HL-60/S4 (cell line): Measurements from ENCODE around the gene TNS1.

Experiments
- in situ Hi-C: fragments of 300-500 bp; cut with MboI; formaldehyde crosslinking; loops from 2 replicates; pipeline ENCODE4 v1.14.3; 2022; ENCODE audit warnings: low sequenced_read_pairs

The TNS1 gene

DNA sequence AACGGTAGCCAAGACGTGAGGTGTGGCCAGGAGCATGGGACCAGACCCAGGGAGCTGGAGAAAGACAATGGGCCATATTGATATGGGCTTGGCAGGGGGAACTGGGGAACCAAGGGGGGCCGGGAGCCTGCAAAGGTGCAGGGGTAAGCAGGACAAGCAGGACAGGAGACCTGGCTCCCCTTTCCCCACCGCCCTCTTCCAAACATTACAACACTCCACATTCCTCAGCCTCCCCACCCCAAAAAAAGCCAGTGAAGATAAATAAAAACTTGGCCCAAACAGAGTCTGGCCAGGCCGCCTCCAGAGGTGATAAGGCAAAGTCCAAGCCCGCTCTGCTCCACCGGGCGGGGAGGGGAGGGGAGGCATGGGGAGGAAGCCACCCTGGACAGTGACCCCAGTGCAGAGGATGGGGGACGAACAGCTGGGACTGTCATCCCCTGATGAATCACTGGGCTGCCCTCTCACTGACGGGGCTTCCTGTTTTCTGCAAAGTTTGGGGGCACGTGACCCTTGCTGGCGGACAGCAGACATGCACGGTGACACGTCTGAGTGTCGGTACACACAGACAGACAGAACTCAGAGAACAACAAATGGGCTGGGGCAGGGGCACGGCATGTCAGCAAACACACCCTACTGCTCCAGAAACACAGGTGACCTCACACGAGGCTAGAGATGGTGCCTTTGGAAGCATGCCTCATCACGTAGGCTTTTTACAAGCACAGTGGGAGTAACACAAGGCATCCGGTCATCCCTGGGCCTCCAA, 100.2 kb downstream of the TNS1 start:
- in situ Hi-C loops, result no loop called here

DNA sequence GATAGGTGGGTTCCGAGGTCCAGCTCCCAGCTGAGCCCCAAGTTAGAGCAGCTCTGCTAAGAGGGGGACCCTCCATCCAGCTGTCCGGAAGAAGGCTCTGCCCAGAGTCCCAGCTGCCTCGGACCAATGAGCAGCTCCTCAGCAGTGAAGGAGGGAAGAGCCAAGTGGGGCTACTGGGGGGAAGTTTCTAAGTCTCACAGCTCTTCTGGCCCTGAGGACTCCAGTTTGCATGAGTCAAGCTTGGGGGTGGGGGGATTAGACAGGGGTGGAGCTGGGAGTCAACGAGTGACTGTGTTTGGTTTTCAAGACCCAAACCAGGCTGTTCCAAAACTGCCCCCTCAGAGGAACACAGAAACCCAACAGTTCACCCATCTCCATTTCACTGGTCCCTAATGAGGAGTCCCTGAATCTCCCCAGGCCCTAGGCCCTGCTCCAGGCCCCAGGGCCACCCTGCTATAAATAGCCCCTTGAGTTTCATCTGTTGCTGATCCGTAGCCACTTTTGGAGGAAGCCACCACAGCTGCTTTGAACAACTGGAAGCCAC, 100.9 kb downstream of the TNS1 start:
- in situ Hi-C loops, result no loop called here

DNA sequence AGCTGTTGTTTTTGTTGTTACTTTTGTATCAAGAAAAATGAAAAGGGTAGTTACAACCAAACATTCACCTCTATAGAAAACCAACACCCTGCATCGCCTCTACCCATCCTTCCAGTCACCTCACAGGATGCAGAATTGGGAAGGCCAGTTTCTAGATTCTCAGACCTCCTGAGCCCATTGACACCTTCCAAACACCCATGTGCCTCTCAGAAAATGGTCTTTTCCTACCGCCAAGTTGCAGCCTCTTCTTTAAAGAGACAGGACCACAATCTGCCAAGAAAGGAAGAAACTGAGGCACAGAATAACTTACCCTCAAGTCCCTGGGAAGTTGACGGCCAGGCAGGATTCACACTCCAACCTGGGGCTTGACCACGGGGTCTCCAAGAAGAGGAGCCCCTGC, 101.4 kb downstream of the TNS1 start:
- in situ Hi-C loops, result no loop called here

DNA sequence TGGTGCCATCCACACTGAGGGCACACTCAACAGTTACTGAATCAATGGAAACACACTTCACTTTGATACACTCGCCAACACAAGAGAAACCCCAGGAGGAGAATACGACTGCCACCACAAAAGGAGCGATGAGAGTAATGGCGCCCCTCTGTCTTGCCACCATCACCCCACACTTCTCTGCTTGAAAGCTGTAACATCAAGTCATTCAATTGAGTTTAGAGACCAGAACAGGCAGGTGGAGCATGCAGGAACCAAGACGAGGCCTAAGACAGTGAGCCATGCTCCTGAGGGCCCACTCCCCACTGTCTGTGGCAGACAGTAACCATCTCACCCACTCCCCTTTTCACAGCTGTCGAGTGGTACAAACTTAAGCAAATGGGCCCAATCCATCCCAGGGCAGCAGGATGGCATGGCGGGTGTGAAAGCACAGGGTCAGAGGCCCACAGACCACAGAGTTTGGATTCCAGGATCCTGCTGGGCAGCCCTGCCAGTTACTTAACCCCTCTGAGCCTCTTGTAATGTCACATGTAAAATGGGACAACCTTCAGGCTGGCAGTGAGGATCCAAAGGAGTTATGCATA, 101.9 kb downstream of the TNS1 start:
- in situ Hi-C loops, result no loop called here

DNA sequence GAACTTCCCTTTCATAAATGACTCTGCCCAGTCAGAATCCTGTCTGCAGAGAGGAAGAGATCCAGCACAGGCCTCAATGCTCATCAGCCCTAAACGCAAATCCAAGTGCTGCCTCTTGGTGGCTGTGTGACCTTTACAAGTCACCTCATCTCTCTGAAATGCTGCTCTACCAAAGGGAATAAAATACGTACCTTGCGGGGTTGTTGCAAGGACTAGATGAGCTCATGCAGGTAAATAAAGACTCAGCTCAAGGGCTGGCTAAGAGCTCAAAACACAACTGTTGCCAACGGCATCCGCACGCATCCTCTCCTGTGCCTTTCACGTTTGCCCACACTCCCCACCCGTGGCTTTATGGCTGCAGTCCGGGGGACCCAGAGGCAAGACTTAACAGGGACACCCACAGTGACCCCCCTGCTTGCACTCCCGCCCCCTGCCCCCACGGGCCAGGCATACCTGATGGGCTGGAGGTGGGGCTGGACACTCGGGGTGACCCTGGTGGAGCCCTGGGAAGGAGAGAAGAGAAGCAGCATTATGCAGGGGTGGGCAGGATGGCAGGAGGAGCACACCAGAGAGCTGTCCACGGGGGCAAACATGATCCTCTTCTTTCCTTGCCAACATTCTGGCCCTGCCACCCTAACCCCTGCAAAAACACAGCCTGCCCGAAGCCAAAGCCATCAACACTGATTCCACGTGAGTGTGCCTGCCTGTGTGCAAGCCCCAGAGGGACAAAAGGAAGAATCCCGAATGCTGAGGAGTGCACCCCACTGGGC, 102.6 kb downstream of the TNS1 start:
- in situ Hi-C loops, result no loop called here

DNA sequence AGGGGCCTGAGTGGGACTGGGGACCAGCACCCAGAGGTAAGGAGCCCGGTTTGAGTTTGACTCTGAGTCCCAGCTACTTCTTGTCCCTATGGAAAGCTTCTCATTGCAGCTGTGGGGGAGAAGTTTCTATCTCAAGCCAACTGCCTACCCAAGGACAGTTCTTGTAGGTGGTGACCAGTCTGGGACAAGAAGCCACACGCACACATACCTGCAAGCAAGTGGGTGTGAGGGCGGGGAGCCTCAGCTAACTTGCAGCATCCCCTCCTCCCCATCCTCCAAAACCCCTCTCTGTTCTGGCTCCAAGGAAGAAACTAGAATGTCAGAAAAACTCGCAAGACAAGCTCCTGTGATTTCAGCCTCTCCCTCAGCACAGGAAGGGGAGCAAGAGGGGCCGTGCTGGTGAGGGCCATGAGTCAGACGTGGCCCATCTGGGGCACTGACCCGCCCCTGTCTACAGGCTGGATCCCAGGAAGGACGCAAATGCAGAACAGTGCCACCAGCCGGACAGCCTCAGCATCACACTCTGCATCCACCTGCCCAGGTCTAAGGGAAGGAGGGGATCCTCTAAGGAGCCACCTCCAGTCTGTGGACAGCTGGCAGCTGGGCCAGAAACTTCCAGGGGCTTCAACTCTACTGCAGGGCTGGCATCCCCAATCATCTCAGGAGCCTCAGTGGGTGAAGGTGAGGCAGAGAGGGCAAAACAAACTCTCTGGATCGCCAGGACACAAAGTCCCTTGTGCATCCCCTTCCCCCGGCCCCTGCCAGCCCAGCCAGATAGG, 103.4 kb downstream of the TNS1 start:
- in situ Hi-C loops, result no loop called here

DNA sequence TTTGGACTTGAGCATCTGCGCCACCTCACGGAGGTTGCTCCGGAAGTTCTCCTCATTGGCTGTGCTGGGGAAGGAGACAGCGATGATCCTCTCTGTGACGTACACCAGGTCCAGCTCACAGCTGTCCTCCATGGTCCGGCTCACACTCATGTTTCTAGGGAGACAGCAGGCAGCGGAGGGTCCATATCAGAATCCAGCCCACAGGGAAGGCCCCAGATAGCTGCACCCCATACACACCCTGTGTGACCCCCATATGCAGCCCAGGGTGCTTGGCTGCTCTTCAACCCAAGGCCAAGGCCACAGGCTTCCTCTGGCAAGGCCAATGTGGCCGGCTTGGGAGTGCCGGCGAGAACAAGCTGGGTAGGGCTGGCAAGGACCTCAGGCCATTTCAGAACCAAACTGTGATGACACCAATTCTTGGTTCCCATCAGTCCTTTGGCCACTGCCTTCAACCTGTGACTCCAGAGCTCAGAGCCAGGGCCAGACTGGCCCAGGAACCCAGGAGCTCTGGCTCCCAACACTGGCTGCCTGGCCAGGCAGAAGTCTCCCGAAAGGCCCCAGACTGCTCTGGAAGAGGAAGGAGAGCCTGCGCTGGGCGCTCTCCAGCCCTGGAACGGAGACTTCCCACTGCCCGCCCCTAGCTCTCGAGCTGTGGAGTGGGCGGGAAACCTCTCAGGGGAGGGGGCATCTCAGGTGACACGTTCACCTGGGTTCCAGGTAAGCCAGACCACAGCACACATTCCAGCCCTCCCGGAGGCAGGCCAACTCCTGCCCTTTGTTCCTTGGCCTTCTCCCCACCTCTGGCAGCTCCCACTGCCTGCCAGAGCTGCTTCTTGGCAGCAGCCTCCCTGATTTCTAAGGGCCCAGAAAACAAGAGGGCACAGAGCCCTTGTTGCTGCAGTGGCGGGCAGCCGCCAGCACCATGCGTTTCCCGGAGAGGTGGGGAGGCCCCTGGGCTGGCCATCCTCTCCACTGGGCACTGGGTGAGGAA, 104.7 kb downstream of the TNS1 start:
- in situ Hi-C loops, result no loop called here

DNA sequence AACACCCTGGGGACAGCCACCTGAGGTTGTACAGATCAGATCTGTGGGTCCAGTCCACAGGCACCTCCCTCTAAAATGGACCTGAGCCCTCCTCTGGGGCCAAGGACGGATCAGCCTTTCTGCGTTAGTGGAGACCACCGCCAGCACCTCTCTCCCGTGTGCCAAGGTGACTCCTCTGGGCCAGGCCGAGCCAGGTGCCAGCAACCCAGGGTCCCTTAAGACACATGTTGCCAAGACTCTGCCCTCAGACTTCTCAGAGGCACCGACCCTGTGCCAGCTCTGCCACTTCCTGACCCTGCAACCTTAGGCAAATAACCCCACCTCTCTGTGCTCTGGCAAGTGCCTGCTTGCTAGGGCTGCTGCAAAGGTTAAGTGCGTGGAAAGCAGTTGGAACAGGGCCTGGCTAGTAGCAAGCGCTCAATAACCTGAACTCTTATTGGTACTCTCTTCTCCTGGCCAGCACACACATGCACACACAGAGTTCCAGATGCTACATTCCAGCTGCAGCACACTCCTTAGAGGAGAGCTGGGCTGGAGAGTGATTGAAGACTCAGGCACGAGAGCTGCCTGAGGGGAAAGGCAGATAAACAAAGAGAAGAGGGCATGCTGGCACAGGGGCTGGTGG, 105.6 kb downstream of the TNS1 start:
- in situ Hi-C loops, result no loop called here

DNA sequence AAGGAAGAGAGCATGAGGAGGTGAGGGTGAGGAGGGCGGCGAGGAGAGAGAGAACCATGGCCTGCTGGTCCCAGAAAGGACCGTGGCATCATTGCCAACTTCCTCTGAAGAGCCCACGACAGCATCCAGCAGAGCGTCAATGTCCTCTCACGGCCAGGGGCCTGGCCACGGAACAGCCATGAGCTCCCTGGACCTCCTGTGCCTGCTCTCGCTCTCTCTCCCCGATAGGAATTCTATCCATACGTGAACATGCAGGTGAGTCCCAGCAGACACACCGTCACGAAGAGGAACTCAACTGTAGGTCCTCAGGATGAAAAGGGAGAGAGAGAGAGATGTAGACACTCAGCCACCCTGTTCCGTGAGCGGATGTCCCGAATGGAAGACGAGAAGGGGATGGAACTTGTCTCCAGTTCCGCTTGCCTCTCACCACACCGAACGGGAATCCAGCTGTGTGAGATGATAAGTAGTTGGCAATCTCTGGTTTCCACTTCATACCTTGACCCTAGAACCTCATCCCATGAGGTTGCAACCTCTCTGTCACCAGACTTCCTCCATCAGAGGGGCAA, 107.6 kb downstream of the TNS1 start:
- in situ Hi-C loops, result no loop called here

DNA sequence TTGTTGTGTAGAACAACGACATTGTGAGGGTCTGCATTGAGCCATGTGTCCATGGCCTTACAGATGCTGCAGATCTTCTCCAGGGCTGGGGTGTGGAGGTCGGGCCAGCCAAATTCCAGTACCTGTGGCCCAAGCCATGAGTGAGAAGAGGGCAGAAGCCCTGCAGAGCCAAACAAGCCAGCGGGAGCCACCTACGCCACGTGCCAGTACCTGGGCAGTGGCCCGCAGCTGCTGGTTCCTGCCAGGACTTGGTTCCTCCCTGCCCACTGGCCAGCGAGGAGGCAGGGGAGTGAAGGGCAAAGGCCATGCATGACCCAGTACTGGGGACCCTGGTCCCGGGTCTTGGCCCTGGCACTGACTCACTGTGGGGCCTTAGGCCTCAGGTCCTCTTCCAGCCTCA, 109.4 kb downstream of the TNS1 start:
- in situ Hi-C loops, result no loop called here

DNA sequence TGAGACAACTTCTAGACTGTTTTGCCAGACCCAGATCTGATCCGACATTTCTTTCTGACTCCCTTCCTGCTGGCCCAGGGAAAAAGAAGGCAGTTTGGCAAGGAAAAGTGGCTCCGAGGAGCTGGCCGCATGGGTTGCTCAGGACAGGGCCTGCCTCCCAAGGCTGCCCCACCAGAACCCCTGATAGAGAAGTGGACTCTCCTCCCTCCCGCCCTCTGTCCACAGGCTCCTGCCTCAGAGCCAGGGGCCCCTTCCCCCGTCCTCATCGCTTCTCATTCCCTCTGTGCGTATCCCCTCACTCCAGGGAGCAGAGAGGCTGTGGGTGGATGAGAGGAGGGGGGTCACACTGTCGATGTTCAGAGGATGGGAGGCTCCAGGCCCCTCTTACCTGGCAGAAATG, 110.2 kb downstream of the TNS1 start:
- in situ Hi-C loops, result no loop called here

DNA sequence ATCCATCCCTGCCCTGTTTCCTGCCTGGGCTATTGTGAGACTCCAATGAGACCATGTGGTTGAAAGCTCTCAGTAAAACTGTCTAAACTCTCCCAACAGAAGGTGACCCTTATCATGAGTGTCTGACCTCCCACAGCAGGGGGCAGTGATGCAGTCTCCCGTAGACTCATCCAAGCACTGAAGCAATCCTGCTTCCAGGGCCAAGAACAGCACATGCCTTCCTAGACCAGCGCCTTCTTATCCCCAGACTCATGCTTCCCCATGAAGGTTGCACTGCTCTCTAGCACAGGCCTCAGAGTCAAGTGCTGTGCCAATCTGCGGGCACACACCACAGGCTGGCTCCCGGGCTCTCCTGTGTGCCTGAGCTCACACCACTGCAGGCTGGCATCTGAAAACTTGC, 112.3 kb downstream of the TNS1 start:
- in situ Hi-C loops, result no loop called here

DNA sequence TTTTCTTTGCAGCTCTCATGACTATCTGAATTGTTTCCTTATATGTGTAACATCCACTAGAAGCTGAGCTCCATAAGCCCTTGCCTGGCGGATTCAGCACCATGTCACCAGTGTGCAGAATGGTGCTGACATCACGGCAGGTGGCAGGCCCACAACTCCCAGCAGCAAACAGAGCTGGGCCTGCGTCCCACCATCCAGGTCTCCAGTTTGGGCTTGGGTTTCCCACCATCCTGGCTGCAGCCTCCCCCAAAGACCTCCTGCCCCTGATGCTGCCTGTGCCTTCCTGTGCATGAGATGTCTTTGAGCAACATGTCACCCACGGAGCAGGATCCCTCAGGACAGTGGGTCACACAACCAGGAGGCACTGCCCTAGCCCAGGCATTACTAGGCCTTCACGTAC, 113.1 kb downstream of the TNS1 start:
- in situ Hi-C loops, result loop anchor here (5.0 kb wide), 1 partner anchor 97 kb away; no protein-coding TSS in a partner anchor

DNA sequence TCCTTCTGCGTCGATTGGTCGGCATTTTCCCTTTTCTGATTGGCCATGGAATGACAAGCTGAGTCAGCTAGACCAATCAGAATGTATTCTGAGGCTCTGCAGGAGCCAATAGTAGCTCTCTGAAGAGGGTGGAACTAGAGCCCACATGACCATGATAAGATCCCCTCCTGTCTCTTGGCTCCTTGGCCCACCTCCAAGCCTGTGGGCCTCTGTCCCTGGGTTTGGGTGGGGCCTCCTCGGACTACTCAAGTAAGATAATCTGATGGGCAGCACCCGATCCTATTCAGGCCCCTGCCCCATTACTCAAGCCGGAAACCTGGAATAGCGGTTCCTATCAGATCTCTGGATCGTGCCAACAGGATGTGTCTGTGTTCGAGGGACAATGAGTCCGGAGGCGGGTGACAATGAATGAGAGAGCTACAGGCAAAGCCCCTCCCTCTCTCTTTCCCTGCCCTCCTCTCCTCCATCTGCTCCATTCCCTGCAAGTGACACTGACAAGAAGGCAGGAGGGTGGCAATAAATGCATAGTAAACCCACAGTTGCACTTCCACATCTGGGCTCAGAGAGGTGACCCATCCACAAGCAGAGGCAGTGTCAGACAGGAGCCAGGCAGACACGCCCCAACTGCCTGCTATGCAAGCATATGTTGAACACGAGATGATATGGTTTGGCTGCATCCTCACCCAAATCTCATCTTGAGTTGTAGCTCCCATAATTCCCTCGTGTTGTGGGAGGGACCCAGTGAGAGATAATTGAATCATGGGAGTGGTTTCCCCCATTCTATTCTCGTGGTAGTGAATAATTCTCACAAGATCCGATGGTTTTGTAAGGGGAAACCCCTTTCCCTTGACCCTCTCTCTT, 114.7 kb downstream of the TNS1 start:
- in situ Hi-C loops, result loop anchor here (5.0 kb wide), 1 partner anchor 96 kb away; no protein-coding TSS in a partner anchor

DNA sequence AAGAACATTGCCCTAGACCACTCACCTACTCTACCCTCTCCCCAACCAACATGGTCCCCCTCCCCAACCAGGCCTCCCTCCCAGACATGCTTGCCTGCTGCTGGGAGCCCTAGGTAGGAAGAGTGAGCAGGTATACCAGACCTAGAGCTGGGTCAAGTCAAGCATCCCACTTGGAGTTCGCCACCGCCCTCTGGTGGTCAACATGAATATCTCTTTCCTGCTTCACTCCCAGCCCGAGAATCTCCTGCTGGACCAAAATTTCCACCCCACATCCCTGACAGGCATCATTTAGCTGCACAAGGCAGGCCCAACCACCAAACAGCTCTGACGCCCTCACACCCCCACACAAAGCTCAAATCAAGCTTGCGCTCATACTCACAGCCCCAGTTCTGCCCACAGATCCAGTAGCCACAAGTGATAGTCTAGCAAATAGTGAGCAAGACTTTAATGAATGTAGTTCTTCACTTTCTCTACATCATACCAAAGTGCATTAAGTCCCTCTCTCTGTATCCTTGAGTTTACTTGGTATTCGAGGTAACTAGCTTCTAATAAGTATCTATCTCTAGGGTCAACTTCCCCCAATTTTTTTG, 116.0 kb downstream of the TNS1 start:
- in situ Hi-C loops, result loop anchor here (5.0 kb wide), 1 partner anchor 95 kb away; no protein-coding TSS in a partner anchor

DNA sequence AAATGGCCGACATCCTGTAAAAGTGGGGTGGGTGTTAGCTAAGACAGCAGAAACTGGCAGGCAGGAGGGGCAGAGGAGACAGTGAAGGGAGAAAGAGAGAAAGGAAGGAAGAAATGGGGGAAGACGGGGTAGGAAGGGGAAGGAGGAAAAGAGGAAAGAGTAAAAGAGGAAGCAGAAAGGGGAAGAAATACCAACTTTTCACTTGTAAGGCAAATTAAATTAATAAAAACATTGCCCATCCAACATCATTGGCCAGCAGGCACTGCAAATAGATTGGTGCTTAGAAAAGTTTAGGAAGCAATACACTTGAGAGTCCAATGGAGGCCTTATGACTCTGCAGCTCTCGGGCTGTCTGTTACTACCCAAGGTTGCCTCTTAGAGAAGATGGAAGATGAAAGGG, 116.7 kb downstream of the TNS1 start:
- in situ Hi-C loops, result loop anchor here (5.0 kb wide), 1 partner anchor 94 kb away; no protein-coding TSS in a partner anchor

DNA sequence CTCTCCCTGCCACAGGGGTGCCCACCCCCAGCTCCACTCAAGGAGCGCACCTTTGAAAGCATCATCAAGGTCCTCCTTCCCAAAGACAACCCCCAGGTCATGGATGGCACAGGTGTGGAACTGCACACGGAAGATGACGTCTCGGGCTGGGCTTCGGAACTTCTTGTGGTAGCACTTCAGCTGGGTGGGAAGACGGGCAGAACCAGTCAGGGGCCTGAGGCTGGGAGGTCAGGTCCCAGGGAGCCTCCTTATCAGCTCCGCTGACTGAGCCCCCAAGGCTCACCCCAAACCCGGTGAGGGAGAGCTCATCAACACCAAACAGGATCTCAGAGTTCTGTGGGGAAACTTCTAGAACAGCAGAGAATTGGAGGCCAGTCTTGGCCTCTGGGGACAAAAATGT, 117.8 kb downstream of the TNS1 start:
- in situ Hi-C loops, result loop anchor here (5.0 kb wide), 1 partner anchor 93 kb away; no protein-coding TSS in a partner anchor
